ENCODE results near the gene SV2B. TPM values are rescaled to one million over a fixed set of nuclear protein-coding genes. Genes with fewer than 3 reads are reported as not detected.
A peak's percentile ranks its signal among the peaks of the same experiment; 100 is the strongest.

SV2B gene
- total RNA-seq, 2 donors from 2014 or later, result 0.17 to 0.30 TPM

DNA sequence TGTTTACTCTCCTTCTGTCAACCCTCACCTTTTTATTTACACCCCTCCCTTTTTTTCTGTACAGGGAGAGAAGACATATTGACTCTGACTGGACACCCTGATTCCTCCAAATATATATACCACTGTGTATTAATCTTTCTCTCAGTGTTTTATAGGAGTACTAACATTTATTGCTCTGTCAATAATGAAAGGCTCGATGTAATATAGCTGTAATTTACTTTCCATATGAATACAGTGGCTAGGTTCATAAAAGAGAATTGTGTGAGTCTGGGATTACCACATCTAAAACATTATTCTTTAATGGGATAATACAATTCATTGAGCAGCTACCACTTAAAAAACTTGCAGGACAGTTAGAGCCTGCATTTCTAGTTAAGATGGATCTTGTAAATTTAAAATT is 194.3 kb downstream of the SV2B start:
- no peak for ATAC-seq (replicated peaks in 1 of 2)
- Mint-ChIP-seq H3K4me3 (no peak overlapping the region), H3K27ac (no peak overlapping the region), H3K36me3 (ENCODE audit: insufficient read depth in 2 of 2) (no peaks in the 10 kb centered on the region), H3K9me3 (no peaks in the 10 kb centered on the region), H3K27me3 (ENCODE audit: low read depth) (no peaks in the 10 kb centered on the region), H3K4me1 (ENCODE audit: low read depth) (peaks cover 5% of the 10 kb centered on the region)
- DNase-seq, result no peak

DNA sequence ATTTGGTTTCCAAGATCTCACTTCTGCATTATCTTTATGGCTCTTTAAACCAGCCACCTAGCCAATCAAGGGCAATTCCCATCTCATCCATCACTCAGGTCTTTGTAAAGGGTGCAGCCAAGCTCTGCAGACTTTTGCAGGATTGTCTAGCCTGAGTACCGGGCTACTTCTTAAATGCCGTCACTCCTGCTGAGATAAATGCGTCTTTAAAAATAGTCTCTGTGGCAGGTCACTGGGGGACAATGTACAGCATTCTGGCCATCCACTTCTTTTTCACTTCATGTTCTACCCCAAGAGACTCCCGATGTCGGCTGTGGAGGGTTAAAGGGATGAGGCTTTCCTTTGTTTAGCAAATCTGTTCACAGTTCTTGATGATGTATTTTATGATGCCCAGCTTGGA is 194.7 kb downstream of the SV2B start:
- Mint-ChIP-seq H3K4me1 (ENCODE audit: low read depth) (peaks cover 5% of the 10 kb centered on the region), H3K4me3 (no peak overlapping the region), H3K36me3 (ENCODE audit: insufficient read depth in 2 of 2) (no peaks in the 10 kb centered on the region), H3K27me3 (ENCODE audit: low read depth) (no peaks in the 10 kb centered on the region), H3K27ac (no peak overlapping the region), H3K9me3 (no peaks in the 10 kb centered on the region)
- DNase-seq (no peak), ATAC-seq (replicated peaks in 1 of 2) (no peak)

DNA sequence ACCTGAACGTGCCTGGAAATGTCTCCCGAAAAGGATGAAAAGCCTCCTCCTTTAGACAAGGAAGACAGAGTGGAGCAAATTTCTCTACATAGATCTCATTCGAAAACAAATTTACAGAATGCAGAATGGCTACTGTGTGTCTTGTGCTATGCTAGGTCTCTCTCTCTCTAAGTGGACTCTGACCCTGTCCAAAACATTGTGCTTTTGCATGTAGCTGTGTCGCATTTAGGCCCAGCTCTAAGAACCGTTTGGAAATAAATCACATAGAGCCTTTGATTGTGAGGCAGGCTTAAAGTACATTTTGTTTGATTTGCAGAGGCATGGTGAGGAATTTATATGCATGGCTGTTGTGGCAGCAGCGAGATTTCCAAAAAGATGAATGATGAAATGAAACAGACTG is 198.0 kb downstream of the SV2B start:
- no peaks in the 10 kb centered on the region for H3K27me3 Mint-ChIP-seq (ENCODE audit: low read depth)
- ATAC-seq (replicated peaks in 1 of 2), result no peak
- H3K36me3 Mint-ChIP-seq (ENCODE audit: insufficient read depth in 2 of 2), result no peaks in the 10 kb centered on the region
- DNase-seq, result no peak
- H3K4me3 Mint-ChIP-seq, result no peak overlapping the region
- H3K27ac Mint-ChIP-seq, result no peak overlapping the region
- H3K9me3 Mint-ChIP-seq, result no peaks in the 10 kb centered on the region
- no peaks in the 10 kb centered on the region for H3K4me1 Mint-ChIP-seq (ENCODE audit: low read depth)

DNA sequence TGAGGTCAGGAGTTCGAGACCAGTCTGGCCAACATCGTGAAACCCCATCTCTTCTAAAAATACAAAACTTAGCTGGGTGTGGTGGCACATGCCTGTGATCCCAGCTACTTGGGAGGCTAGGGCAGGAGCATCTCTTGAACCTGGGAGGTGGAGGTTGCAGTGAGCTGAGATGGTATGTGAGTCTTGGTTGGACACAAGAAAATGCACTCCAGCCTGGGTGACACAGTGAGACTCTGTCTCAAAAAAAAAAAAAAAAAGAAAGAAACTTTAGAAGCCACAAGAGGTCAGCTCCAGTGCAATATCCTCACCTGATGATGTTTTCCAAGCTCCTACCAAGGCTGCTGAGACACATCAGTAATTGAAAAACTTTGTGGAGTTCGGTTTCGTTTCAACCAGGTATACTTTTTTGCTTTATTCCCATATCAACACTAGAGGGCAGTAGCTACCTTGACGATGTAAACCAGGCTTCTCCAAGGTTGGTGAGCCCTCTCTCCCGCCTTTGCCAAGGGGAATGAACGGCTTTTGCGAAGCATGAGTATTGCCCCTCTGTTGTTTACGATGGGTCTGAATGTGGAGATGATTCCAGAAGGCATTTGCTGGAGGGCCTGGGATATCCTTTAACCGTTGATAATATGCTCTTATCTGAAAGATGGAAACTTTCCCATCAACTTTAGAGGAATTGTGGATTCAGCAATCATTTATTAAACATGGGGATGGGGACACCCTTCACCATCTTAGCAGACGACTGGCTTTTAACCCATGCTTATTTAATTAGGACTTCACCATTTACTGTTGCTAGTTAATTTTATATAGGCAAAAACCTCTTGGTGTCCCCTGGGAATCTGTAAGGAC is 202.8 kb downstream of the SV2B start:
- H3K27ac Mint-ChIP-seq, result no peak overlapping the region
- H3K4me1 Mint-ChIP-seq (ENCODE audit: low read depth), result peaks cover 21% of the 10 kb centered on the region
- no peaks in the 10 kb centered on the region for H3K36me3 Mint-ChIP-seq (ENCODE audit: insufficient read depth in 2 of 2)
- H3K9me3 Mint-ChIP-seq, result no peaks in the 10 kb centered on the region
- H3K27me3 Mint-ChIP-seq (ENCODE audit: low read depth), result peaks cover 43% of the 10 kb centered on the region
- DNase-seq (peak; percentile 5 to 23), ATAC-seq (replicated peaks in 1 of 2) (peak; percentile 43 to 49)
- no peak overlapping the region for H3K4me3 Mint-ChIP-seq

DNA sequence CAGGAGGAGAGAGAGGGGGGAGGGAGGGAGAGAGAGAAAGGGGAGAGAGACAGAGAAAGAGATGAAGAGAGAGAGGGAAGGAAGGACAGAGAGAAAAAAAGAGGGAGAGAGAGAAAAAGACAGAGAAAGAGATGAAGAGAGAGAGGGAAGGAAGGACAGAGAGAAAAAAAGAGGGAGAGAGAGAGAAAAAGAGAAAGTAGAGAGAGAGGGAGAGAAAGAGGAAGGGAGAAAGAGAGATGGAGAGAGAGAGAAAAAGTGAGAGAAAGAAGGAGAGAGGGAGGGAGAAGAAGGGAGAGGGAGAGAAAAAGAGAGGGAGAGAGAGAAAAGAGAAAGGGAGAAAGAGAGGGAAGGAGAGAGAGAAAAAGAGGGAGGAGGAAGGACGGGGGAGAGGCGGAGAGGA is 204.2 kb downstream of the SV2B start:
- Mint-ChIP-seq H3K4me1 (ENCODE audit: low read depth) (peaks cover 34% of the 10 kb centered on the region), H3K36me3 (ENCODE audit: insufficient read depth in 2 of 2) (no peaks in the 10 kb centered on the region), H3K4me3 (no peak overlapping the region), H3K9me3 (no peaks in the 10 kb centered on the region), H3K27me3 (ENCODE audit: low read depth) (peaks cover 43% of the 10 kb centered on the region), H3K27ac (no peak overlapping the region)
- DNase-seq (no peak), ATAC-seq (replicated peaks in 1 of 2) (no peak)

DNA sequence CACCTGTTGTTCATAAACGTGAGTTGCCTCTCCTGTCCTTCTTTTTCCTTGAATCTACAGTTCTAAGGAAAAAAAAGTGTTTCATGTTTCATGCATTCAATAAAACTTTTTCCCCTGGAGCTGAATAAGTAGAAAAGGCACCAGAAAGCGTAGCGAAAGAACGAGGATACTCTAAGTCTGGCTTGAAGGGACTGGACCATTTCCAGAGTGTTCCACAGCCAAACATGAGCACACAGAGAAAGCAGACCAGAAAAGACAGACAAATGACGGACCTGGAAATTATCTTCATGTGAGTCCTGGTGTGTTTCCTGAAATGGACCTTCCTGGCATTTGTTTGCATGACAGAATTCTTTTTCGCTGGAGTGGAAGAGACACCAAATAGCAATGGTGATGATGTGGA is 204.7 kb downstream of the SV2B start:
- H3K9me3 Mint-ChIP-seq, result no peaks in the 10 kb centered on the region
- peaks cover 39% of the 10 kb centered on the region for H3K4me1 Mint-ChIP-seq (ENCODE audit: low read depth)
- H3K36me3 Mint-ChIP-seq (ENCODE audit: insufficient read depth in 2 of 2), result no peaks in the 10 kb centered on the region
- DNase-seq, result no peak
- no peak for ATAC-seq (replicated peaks in 1 of 2)
- H3K27me3 Mint-ChIP-seq (ENCODE audit: low read depth), result peaks cover 43% of the 10 kb centered on the region
- no peak overlapping the region for H3K27ac Mint-ChIP-seq
- H3K4me3 Mint-ChIP-seq, result no peak overlapping the region

DNA sequence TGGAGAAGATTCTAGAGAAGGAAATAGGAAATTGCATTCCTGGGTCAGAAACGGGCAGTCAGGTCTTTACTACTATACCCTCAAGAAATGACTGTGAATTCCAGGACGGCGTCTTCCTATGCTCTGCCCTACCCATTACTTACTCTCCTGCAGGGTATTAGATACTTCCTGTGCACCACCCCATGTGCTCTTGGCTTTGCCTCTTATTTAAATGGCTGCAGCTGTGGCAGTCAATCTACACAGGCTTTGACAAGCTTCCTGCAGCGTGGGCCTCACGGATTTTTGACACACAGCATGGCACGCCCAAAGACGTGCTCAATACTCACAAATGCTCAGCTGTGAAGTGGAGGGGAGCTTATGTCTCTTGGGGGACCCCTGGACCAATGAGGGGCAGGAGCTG is 206.1 kb downstream of the SV2B start:
- H3K4me3 Mint-ChIP-seq, result no peak overlapping the region
- H3K36me3 Mint-ChIP-seq (ENCODE audit: insufficient read depth in 2 of 2), result no peaks in the 10 kb centered on the region
- no peak overlapping the region for H3K27ac Mint-ChIP-seq
- peaks cover 42% of the 10 kb centered on the region for H3K4me1 Mint-ChIP-seq (ENCODE audit: low read depth)
- ATAC-seq (replicated peaks in 1 of 2) (no peak), DNase-seq (no peak)
- H3K9me3 Mint-ChIP-seq, result no peaks in the 10 kb centered on the region
- H3K27me3 Mint-ChIP-seq (ENCODE audit: low read depth), result peaks cover 43% of the 10 kb centered on the region

DNA sequence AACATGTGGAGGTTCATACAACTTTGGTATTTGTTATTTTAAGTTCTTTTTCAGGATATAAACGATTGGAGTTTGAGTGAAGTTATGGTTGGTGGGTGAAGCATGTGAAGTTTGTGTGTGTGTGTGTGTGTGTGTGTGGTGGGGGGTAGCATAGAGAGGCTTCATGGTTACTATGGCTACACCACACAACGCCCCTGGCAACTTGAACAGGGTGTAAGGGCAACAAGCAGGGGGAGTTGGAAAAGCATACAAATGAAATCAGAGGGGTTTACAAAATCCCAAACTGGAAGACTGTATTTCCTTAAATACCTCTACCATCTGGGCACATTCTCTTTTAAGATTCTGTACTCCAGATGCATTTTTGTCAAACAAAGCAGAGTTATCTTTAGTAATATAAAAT is 207.5 kb downstream of the SV2B start:
- Mint-ChIP-seq H3K27ac (no peak overlapping the region), H3K36me3 (ENCODE audit: insufficient read depth in 2 of 2) (no peaks in the 10 kb centered on the region), H3K4me1 (ENCODE audit: low read depth) (peaks cover 54% of the 10 kb centered on the region), H3K4me3 (no peak overlapping the region), H3K27me3 (ENCODE audit: low read depth) (peaks cover 43% of the 10 kb centered on the region), H3K9me3 (no peaks in the 10 kb centered on the region)
- ATAC-seq (replicated peaks in 1 of 2) (no peak), DNase-seq (no peak)

DNA sequence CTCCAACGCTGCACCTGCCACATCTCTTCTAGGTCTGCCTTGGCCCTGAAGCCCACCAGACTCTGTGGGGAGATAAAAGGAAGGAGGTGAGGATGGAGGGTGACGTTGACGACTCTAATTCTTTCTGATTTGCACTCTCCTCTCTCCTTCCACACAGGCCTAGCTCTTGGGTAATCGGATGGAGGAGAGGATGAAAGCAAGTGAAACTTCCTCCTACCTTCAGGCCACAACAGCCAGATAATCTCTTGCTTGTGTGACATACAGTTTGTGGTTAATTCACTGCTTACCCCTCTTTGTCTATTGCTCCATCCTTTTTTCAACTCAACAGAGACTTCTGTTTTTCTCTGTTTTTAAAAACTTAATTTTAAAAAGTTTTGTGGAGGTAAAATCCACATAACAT is 208.1 kb downstream of the SV2B start:
- no peaks in the 10 kb centered on the region for H3K36me3 Mint-ChIP-seq (ENCODE audit: insufficient read depth in 2 of 2)
- H3K27ac Mint-ChIP-seq, result no peak overlapping the region
- peak; percentile 65 to 73 for ATAC-seq (replicated peaks in 1 of 2)
- H3K9me3 Mint-ChIP-seq, result no peaks in the 10 kb centered on the region
- H3K4me3 Mint-ChIP-seq, result no peak overlapping the region
- no peak for DNase-seq
- peaks cover 54% of the 10 kb centered on the region for H3K4me1 Mint-ChIP-seq (ENCODE audit: low read depth)
- peaks cover 43% of the 10 kb centered on the region for H3K27me3 Mint-ChIP-seq (ENCODE audit: low read depth)

DNA sequence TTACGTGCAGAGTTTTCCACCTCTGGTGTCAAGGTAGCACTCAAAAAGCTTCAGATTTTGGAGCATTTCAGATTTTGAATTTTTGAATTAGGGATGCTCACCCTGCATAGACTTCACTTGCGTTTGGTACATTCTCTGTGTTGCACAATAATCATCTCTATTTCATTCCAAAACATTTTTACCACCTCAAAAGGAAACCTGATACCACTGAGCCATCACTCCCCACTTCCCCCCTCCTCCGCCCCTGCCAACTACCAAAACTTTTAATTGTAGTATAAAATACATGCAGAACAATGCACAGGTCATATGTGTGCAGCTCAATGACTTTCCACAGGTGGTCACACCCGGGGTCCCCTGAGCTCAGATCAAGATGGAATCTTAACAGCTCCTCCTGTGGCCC is 208.8 kb downstream of the SV2B start:
- peak; percentile 23 to 38 for DNase-seq
- Mint-ChIP-seq H3K36me3 (ENCODE audit: insufficient read depth in 2 of 2) (no peaks in the 10 kb centered on the region), H3K4me1 (ENCODE audit: low read depth) (peaks cover 51% of the 10 kb centered on the region), H3K9me3 (peaks cover 0 to 2% of the 10 kb centered on the region in 2 donors), H3K27me3 (ENCODE audit: low read depth) (peaks cover 40% of the 10 kb centered on the region), H3K4me3 (no peak overlapping the region), H3K27ac (no peak overlapping the region)
- ATAC-seq (replicated peaks in 1 of 2), result peak; percentile 66 to 74

DNA sequence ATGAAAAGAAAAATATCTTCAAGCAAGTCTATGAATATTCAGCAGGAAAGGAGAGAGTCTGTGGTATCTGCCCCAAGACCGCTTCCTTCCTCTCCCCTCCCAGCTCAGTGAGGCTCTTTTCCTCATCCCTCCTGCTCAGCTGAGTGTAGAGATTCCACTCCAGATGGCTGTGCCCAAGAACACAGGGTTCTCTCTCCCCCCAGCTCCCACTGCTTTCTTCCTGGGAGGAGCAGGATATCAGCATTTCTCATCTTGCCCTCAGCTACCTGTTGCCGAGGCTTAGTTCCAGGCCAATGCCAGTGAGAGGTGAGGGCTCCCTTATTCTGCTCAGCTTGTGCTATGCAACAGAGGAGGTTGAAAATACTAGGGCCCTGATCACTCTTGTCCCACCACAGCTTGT is 211.9 kb downstream of the SV2B start:
- Mint-ChIP-seq H3K9me3 (peaks cover 0 to 2% of the 10 kb centered on the region in 2 donors), H3K4me3 (peak overlapping the region in 1 of 2 donors; percentile 47), H3K27ac (no peak overlapping the region), H3K36me3 (ENCODE audit: insufficient read depth in 2 of 2) (no peaks in the 10 kb centered on the region), H3K4me1 (ENCODE audit: low read depth) (peaks cover 45% of the 10 kb centered on the region), H3K27me3 (ENCODE audit: low read depth) (peaks cover 8% of the 10 kb centered on the region)
- peak in 1 of 2 donors; percentile 41 for ATAC-seq (replicated peaks in 1 of 2)
- no peak for DNase-seq

DNA sequence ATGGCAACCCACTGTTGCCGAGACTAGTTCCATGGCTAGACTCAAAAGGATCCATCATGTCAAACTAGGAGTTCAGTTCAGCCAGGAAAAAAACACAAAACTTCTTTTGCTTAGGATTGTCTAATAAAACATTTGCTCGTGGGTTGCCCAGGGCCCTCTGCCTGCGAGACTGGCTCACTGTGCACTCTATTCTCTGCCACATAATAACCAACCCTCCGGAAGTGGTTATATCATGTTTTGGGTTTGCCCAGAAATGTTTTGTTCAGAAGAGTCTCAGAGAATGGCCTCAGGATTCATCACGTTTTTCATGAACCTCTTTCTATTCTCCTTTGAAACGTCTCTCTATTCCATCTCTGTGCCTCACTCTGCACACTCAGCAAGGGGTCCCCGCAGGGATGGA is 216.1 kb downstream of the SV2B start:
- Mint-ChIP-seq H3K4me1 (ENCODE audit: low read depth) (peaks cover 33% of the 10 kb centered on the region), H3K9me3 (peaks cover 0 to 2% of the 10 kb centered on the region in 2 donors), H3K4me3 (peak overlapping the region; percentile 29 to 38), H3K27me3 (ENCODE audit: low read depth) (no peaks in the 10 kb centered on the region), H3K36me3 (ENCODE audit: insufficient read depth in 2 of 2) (no peaks in the 10 kb centered on the region), H3K27ac (no peak overlapping the region)
- DNase-seq, result no peak
- peak; percentile 51 to 57 for ATAC-seq (replicated peaks in 1 of 2)

DNA sequence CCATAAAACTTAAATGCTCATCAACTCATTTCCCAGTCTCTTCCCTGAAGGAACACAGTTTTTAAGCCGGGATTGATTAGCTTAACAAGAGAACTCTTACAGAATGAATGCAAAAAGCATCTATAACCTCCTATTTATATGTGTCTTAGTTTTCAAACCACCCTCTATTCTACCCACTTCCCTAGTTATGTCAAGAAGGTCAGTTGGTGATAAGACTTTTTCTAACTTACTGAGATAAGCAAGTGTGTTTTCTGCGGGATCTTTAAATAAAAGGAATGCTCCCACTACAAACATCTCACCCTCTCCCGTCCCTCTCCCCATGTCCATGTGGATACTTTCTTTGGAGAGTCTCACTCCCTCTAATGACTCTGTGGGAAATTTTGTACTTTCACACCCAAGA is 218.5 kb downstream of the SV2B start:
- H3K36me3 Mint-ChIP-seq (ENCODE audit: insufficient read depth in 2 of 2), result no peaks in the 10 kb centered on the region
- no peaks in the 10 kb centered on the region for H3K27me3 Mint-ChIP-seq (ENCODE audit: low read depth)
- peaks cover 20% of the 10 kb centered on the region for H3K4me1 Mint-ChIP-seq (ENCODE audit: low read depth)
- ATAC-seq (replicated peaks in 1 of 2), result no peak
- DNase-seq, result no peak
- no peaks in the 10 kb centered on the region for H3K9me3 Mint-ChIP-seq
- no peak overlapping the region for H3K27ac Mint-ChIP-seq
- H3K4me3 Mint-ChIP-seq, result no peak overlapping the region

DNA sequence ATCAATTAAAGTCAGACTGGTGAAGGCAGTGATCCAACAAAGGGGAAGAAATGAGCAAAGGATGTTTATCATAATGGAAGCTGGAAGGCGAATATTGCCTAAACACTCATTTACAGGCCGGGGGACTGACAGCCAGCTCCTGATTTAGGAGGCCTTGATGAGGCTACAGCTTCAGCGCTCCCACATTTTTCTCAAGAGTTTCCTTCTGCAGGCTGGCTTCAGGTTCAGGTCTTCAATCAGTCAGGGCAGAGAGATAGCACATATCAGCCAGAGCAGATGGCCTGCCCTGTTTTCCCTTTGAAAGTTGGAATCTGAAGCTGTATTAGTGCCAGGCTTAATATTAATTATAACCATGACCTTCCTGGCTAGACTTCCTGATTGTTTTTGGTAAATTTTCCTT is 218.9 kb downstream of the SV2B start:
- Mint-ChIP-seq H3K27ac (no peak overlapping the region), H3K9me3 (peaks cover 0 to 2% of the 10 kb centered on the region in 2 donors), H3K4me3 (no peak overlapping the region), H3K27me3 (ENCODE audit: low read depth) (no peaks in the 10 kb centered on the region), H3K4me1 (ENCODE audit: low read depth) (peaks cover 20% of the 10 kb centered on the region), H3K36me3 (ENCODE audit: insufficient read depth in 2 of 2) (no peaks in the 10 kb centered on the region)
- no peak for DNase-seq
- no peak for ATAC-seq (replicated peaks in 1 of 2)

Data from activated T-cell treated with anti-CD3 and anti-CD28 coated beads, Interleukin-2, amount 50 U/mL, for 72 hours (primary cell).